GM12878 (cell line): ENCODE measurements around the gene WDR89. TPM values are rescaled to one million over a fixed set of nuclear protein-coding genes. Genes with fewer than 3 reads are reported as not detected.

Experiments used
- ATAC-seq: fragments of 200-7000 bp; cut with Tn5 transposase; 3 replicates; pipeline ENCODE4 v1.9.1; 2020; ENCODE audit warnings: mild to moderate bottlenecking, moderate library complexity
- BruUV-seq: library from RNA; stranded (reverse); fragments of 400-500 nt; replicated peaks from 2 replicates; lab custom pipeline; 2021; lab: Mats Ljungman, UMichigan
- CTCF ChIA-PET: fragments of 300-600 bp; sonication (Branson Sonifier 250); formaldehyde crosslinking; extraction: SDS; loops from one replicate; lab custom pipeline; 2021; ENCODE audit warnings: inconsistent platforms; lab: Yijun Ruan, JAX
- POLR2A ChIA-PET: fragments of 350-600 bp; formaldehyde crosslinking; extraction: SDS; loops from one replicate; lab custom pipeline; 2021; ENCODE audit warnings: inconsistent platforms; lab: Charles Lee
- RAD21 ChIA-PET: fragments of 300-600 bp; sonication (Branson Sonifier 250); formaldehyde crosslinking; loops from one replicate; lab custom pipeline; 2023; ENCODE audit warnings: antibody characterized with exemption; ENCODE audit not compliant: unreplicated experiment; lab: Charles Lee
- SMC1A ChIA-PET: fragments of 300-600 bp; sonication (Branson Sonifier 250); formaldehyde crosslinking; loops from one replicate; lab custom pipeline; 2023; ENCODE audit not compliant: unreplicated experiment, uncharacterized antibody; lab: Charles Lee
- DNase-seq: peaks from one replicate; pipeline ENCODE4 v3.0.0-alpha.2; 2011; ENCODE audit warnings: low read depth, low spot score
- FAIRE-seq: peaks from 3 replicates; lab custom pipeline; 2011; peaks lifted over from hg19 to GRCh38; lab: Jason Lieb, UNC
- H2AFZ ChIP-seq: 2 replicates; pipeline ENCODE4 v1.6.0; 2011; ENCODE audit warnings: low read depth, low read length, control low read depth; ENCODE audit not compliant: control insufficient read depth
- H3K27ac ChIP-seq: 2 replicates; pipeline ENCODE4 v1.5.1; 2011; ENCODE audit warnings: control low read depth; ENCODE audit not compliant: control insufficient read depth, insufficient read depth
- H3K27me3 ChIP-seq, 2 experiments: replicated peaks in 1 of 2; 2 replicates each; pipeline versions ENCODE4 v1.6.0 to v1.6.1; 2011; ENCODE audit warnings: low read length in 1 of 2; ENCODE audit not compliant: control insufficient read depth in 2 of 2, insufficient read depth in 2 of 2
- H3K36me3 ChIP-seq, 2 experiments: 2 replicates each; pipeline ENCODE4 v1.5.1; 2011; ENCODE audit warnings: low read length in 1 of 2; ENCODE audit not compliant: control insufficient read depth in 2 of 2, insufficient read depth in 2 of 2
- H3K4me1 ChIP-seq: 2 replicates; pipeline ENCODE4 v1.6.1; 2011; ENCODE audit warnings: mild to moderate bottlenecking, low read length, moderate library complexity, mixed read lengths; ENCODE audit not compliant: control insufficient read depth, insufficient read depth
- H3K4me2 ChIP-seq: 2 replicates; pipeline ENCODE4 v1.6.0; 2011; ENCODE audit warnings: control low read depth; ENCODE audit not compliant: control insufficient read depth, insufficient read depth
- H3K4me3 ChIP-seq: fragments of 200-600 bp; sonication (generic); 2 replicates; pipeline ENCODE4 v1.5.1; 2016
- H3K79me2 ChIP-seq: 2 replicates; pipeline ENCODE4 v1.6.0; 2011; ENCODE audit warnings: low read length; ENCODE audit not compliant: control insufficient read depth, insufficient read depth
- H3K9ac ChIP-seq: 2 replicates; pipeline ENCODE4 v1.8.0; 2011; ENCODE audit warnings: low read length, control low read depth, mixed read lengths; ENCODE audit not compliant: control insufficient read depth, insufficient read depth
- H3K9me3 ChIP-seq: replicated peaks from 3 replicates; pipeline ENCODE4 v1.5.1; 2011; ENCODE audit warnings: mild to moderate bottlenecking, low read length; ENCODE audit not compliant: control insufficient read depth, insufficient read depth
- H4K20me1 ChIP-seq: 2 replicates; pipeline ENCODE4 v1.6.0; 2011; ENCODE audit not compliant: control insufficient read depth, insufficient read depth
- BRCA1 ChIP-seq: IDR thresholded peaks from 2 replicates; pipeline ENCODE4 v1.6.1; 2011; ENCODE audit warnings: low read depth, low read length, improper control_type of control experiment
- IKZF1 ChIP-seq: fragments of 450-650 bp; conservative IDR thresholded peaks from 2 replicates; pipeline ENCODE4 v1.6.1; 2017; ENCODE audit warnings: antibody characterized with exemption, mild to moderate bottlenecking
- NR2F1 ChIP-seq: fragments of 450-650 bp; conservative IDR thresholded peaks from 2 replicates; pipeline ENCODE4 v1.6.1; 2017; ENCODE audit warnings: mild to moderate bottlenecking
- PAX5 ChIP-seq: IDR thresholded peaks from 2 replicates; pipeline ENCODE4 v1.6.1; 2011; ENCODE audit warnings: low read depth, low read length, borderline replicate concordance
- PAX8 ChIP-seq: fragments of 450-650 bp; IDR thresholded peaks from 2 replicates; pipeline ENCODE4 v1.6.1; 2017; ENCODE audit warnings: mild to moderate bottlenecking, moderate library complexity
- RAD21 ChIP-seq: IDR thresholded peaks from 2 replicates; pipeline ENCODE4 v1.6.1; 2011; ENCODE audit warnings: mild to moderate bottlenecking, low read depth, low read length, moderate library complexity; ENCODE audit not compliant: insufficient read depth
- RBBP5 ChIP-seq: fragments of 200-600 bp; sonication (generic); conservative IDR thresholded peaks from 2 replicates; pipeline ENCODE4 v1.6.1; 2016
- ZNF622 ChIP-seq: fragments of 450-650 bp; IDR thresholded peaks from 2 replicates; pipeline ENCODE4 v1.6.1; 2017; ENCODE audit warnings: mild to moderate bottlenecking, inconsistent platforms
- WGBS: methylation state at CpG from one replicate; pipeline ENCODE4 v1.1.6; 2016; ENCODE audit warnings: low lambda C conversion rate; ENCODE audit not compliant: insufficient replicate concordance, insufficient coverage; ENCODE audit errors: missing lambda C conversion rate; 5-methylcytosine and 5-hydroxymethylcytosine counted together
- in situ Hi-C: fragments of 300-500 bp; cut with MboI; formaldehyde crosslinking; loops from 9 replicates; pipeline ENCODE4 v1.14.3; 2018; ENCODE audit warnings: mixed read lengths
- intact Hi-C: fragments of 100-400 bp; cut with micrococcal nuclease; formaldehyde crosslinking; loops from one replicate; pipeline ENCODE4 v1.14.2; 2022; ENCODE audit not compliant: unreplicated experiment
- polyA plus RNA-seq, 11 experiments: library from polyadenylated mRNA; depleted of rRNA in 4 of 11; unstranded in 6 of 11; stranded (reverse) in 5 of 11; fragments of >200 nt; fragmentation: Nextera tagmentation in 4 of 11; fragmentation: Illumina TruSeq in 1 of 11; extraction: Ambion mirVana in 4 of 11; extraction: Trizol in 1 of 11; gene quantifications; 1 replicate in 1 of 11; 2 replicates in 10 of 11; pipeline versions ENCODE4 v1.2.1 to v1.2.3, GENCODE V29; 2011 to 2016; ENCODE audit warnings: inconsistent platforms in 2 of 11, missing spikeins in 2 of 11, low read depth in 1 of 11
- total RNA-seq, 4 experiments: library from RNA; depleted of rRNA in 3 of 4; stranded (reverse); fragments of >200 nt in 3 of 4; fragmentation: Illumina TruSeq in 1 of 4; extraction: Trizol in 1 of 4; gene quantifications; 2 replicates each; pipeline versions ENCODE4 v1.2.1 to v1.2.3, GENCODE V29; 2013 to 2021
- TF ChIP-seq, protein P1 (sequence below): IDR thresholded peaks from 2 replicates; pipeline ENCODE4 v1.6.1; 2011; ENCODE audit warnings: mild to moderate bottlenecking, low read depth, low read length, moderate library complexity; ENCODE audit not compliant: insufficient replicate concordance
- TF ChIP-seq, protein P2 (sequence below): fragments of 150-350 bp; IDR thresholded peaks from 2 replicates; pipeline ENCODE4 v1.6.1; 2014; ENCODE audit warnings: mild to moderate bottlenecking, low read depth, low read length

The WDR89 gene
- total and polyA plus RNA-seq, 10 of the 15 experiments (the other 5 are each of a cell fraction or from before 2014, with no cell fraction given): 11.8 to 25.7 (median 17.5) TPM

DNA sequence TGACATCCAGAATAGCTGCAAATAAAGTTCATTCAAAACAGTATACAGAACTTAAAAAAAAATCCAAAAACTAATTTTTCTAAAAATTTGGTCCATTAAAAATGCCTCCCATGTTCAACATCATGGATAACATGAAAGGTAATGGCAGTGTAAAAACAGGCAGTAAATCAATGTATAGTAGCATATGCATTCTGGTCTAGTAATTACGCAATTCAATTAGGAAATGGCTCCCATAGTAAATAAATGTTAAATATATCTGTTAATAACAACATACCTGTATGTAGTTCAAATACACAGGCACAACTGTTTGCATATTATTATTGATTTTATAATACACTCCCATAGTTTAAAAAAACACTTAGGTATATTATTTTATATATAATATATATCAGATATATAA lies 43.7 kb upstream of the WDR89 start:
- whole genome bisulfite sequencing: 100% methylated on average over 1 of the region's 1 CpG
- H3K4me1 ChIP-seq: no peaks in the 10 kb centered on the region
- H3K36me3 ChIP-seq: no peaks in the 10 kb centered on the region; a peak in 2 of 4 replicates
- H3K4me3 ChIP-seq: no peak overlapping the region
- intact Hi-C loops (no loop called here), in situ Hi-C loops (no loop called here)
- no peak overlapping the region for H2AFZ ChIP-seq
- ATAC-seq (no peak), FAIRE-seq (no peak), DNase-seq (no peak)
- ChIA-PET RAD21 (no interaction called here), CTCF (interaction anchor here (1.3 to 1.7 kb wide), 2 partner anchors 22 to 72 kb away, joined by 3 to 4 read pairs; no protein-coding TSS in a partner anchor), POLR2A (no interaction called here), SMC1A (interaction anchor here (1.0 to 3.6 kb wide), 2 partner anchors 10 to 16 kb away, joined by 3 to 17 read pairs; no protein-coding TSS in a partner anchor)
- TF ChIP-seq ZNF622: no peak
- TF ChIP-seq, protein P1, sequence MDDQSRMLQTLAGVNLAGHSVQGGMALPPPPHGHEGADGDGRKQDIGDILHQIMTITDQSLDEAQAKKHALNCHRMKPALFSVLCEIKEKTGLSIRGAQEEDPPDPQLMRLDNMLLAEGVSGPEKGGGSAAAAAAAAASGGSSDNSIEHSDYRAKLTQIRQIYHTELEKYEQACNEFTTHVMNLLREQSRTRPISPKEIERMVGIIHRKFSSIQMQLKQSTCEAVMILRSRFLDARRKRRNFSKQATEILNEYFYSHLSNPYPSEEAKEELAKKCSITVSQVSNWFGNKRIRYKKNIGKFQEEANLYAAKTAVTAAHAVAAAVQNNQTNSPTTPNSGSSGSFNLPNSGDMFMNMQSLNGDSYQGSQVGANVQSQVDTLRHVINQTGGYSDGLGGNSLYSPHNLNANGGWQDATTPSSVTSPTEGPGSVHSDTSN: no peak
- TF ChIP-seq IKZF1: no peak
- no peak for TF ChIP-seq BRCA1
- TF ChIP-seq, protein P2, sequence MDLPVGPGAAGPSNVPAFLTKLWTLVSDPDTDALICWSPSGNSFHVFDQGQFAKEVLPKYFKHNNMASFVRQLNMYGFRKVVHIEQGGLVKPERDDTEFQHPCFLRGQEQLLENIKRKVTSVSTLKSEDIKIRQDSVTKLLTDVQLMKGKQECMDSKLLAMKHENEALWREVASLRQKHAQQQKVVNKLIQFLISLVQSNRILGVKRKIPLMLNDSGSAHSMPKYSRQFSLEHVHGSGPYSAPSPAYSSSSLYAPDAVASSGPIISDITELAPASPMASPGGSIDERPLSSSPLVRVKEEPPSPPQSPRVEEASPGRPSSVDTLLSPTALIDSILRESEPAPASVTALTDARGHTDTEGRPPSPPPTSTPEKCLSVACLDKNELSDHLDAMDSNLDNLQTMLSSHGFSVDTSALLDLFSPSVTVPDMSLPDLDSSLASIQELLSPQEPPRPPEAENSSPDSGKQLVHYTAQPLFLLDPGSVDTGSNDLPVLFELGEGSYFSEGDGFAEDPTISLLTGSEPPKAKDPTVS: no peak
- no peak for TF ChIP-seq RAD21
- no peak for TF ChIP-seq RBBP5
- no peak for TF ChIP-seq PAX5
- TF ChIP-seq NR2F1: no peak
- no peak for TF ChIP-seq PAX8
- no peaks in the 10 kb centered on the region for H3K79me2 ChIP-seq
- no peaks in the 10 kb centered on the region for H3K27me3 ChIP-seq
- H4K20me1 ChIP-seq: no peaks in the 10 kb centered on the region
- H3K9ac ChIP-seq: no peak overlapping the region
- H3K4me2 ChIP-seq: no peak overlapping the region
- BruUV-seq: no TSS peak
- H3K9me3 ChIP-seq: no peaks in the 10 kb centered on the region; the same call in 2 of the 3 replicates
- no peak overlapping the region for H3K27ac ChIP-seq
